NCI-H187 treated with DMSO at 0.1 percent for 48 hours (cell line): ENCODE measurements around the gene CENATAC.
"Not testable (repeated sequence)": the region's sequence is repeated elsewhere in the genome, so short reads cannot be mapped to it uniquely, and the experiment has no call there.

Experiments used
- DNase-seq: peaks from one replicate; lab custom pipeline; 2025; lab: John Stamatoyannopoulos, UW

Gene CENATAC, protein sequence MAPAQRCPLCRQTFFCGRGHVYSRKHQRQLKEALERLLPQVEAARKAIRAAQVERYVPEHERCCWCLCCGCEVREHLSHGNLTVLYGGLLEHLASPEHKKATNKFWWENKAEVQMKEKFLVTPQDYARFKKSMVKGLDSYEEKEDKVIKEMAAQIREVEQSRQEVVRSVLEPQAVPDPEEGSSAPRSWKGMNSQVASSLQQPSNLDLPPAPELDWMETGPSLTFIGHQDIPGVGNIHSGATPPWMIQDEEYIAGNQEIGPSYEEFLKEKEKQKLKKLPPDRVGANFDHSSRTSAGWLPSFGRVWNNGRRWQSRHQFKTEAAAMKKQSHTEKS

DNA sequence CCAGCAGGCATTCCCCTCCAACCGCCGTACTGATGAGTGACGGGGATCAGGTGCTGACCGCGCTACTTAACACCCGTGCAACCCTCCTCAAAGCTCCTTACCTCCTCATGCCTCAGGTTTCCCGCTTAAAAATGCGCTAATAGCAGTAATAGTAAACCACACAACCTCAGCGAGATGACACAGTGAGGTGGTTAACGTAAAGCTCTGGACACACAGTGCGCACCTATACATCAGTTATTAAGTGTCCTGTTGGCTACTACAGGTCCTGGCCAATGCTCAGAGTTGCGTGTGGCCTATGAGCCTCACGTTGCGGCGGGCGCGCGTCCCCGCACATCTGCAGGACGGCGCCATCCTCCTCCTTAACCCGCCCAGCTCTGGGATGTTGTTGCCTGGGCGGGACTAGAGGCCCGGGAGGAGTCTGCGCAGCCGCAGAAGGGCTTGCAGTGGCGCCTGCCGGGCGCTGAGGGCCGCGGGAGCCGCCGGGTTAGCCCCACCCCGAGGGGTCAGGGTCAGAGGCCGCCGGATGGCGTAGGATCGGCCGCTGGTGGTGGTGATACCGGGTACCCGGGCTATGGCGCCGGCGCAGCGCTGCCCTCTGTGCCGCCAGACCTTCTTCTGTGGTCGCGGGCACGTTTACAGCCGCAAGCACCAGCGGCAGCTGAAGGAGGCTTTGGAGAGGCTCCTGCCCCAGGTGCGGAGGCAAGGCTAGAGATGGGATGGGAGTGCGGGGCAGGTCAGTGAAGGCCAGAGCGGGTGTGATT is at the start of gene CENATAC:
Gene CENATAC (plus strand): TSS at position 512 of the 761 bp plus-strand sequence. CDS start 60 bp downstream, at position 572.
- DNase-seq: peak; percentile 74

- DNase-seq: no peak
These were observed 44.7 kb upstream of the CENATAC start for GRCh38 chr11:118953265-118953664.

- not testable (repeated sequence) for DNase-seq
These were observed 44.0 kb upstream of the CENATAC start for GRCh38 chr11:118953976-118954375.

DNA sequence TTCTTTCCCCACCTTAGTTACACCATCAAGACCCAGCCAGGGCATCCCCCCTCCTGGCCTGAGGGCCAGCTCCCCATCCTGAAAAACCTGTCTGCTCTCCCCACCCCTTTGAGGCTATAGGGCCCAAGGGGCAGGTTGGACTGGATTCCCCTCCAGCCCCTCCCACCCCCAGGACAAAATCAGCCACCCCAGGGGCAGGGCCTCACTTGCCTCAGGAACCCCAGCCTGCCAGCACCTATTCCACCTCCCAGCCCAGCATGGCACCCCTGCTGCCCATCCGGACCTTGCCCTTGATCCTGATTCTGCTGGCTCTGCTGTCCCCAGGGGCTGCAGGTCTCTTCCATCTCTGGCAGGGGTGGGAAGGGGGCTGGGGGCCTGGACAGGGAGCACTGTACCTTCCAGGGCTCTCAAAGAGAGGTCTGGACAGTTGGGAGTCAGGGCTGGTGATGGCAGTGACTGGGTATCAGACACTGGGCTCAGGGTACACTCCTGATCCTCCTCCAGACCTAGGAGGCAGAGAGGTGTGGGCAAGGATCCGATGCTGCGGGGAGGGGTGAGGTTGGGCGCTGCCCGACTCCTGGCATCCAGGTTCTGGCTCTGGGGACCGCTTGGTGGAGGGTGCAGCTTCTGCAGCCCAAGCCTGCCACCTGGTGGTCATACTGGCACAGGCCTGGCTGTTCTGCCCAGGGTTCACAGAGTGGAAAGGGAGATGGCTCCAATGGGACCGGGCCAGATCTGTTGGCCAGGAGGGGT is 41.7 kb upstream of the CENATAC start, which contains the start of gene UPK2:
Gene UPK2 (plus strand): TSS at position 205 of the 753 bp plus-strand sequence. CDS start 53 bp downstream, at position 258.
- DNase-seq: no peak

- DNase-seq: no peak
These were observed 41.0 kb upstream of the CENATAC start for GRCh38 chr11:118956847-118957469.

DNA sequence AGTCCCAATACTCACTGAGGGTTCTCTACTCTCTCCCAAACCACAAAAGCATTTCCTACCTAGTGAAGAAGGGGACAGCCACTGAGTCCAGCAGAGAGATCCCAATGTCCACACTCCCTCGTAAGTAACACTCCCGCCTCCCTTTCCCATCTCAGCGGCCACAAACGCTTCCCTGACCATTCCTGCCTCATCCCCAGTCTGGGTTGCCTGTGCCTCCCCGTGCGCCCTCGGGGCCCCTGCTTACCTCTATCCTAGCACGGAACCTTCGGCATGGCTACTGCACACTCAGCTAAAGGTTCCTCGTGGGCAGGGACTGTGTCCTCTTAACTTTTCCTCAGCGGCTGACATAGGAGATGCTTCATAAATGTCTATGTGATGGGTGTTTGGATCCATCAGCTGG is 40.4 kb upstream of the CENATAC start:
- DNase-seq: no peak

DNA sequence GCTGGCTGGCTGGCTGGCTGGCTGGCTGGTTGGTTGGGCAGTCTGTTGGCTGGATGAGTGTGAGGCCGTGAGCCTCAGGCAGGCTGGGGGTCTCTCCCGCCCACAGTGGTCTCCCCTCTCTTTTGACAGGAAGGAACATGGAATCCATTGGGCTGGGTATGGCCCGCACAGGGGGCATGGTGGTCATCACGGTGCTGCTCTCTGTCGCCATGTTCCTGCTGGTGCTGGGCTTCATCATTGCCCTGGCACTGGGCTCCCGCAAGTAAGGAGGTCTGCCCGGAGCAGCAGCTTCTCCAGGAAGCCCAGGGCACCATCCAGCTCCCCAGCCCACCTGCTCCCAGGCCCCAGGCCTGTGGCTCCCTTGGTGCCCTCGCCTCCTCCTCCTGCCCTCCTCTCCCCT is 40.0 kb upstream of the CENATAC start:
- DNase-seq: no peak

- no peak for DNase-seq
These were observed 39.4 kb upstream of the CENATAC start for GRCh38 chr11:118958577-118958976.

- DNase-seq: no peak
These were observed 36.7 kb upstream of the CENATAC start for GRCh38 chr11:118961189-118961588.

DNA sequence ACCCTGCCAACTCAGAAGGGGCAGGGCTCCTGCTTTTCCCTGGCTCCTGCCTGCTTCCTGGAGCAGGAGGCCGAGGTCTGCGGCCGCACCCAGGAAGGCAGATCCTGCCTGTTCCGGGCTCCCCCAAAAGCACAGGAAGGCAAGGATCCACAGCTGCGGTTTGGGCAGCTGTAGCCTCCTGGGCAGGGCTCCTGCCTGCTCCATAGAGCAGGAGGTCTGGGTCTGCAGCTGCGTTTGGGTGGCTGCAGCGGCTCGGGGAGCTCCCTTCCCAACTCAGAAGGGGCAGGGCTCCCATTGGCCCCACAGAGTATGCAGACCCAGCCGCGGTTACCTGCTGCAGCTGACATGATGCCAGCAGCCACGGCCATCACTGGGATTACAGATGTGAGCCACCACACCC is 36.3 kb upstream of the CENATAC start:
- no peak for DNase-seq

- not testable (repeated sequence) for DNase-seq
These were observed 28.4 kb upstream of the CENATAC start for GRCh38 chr11:118969508-118969907.

- no peak for DNase-seq
These were observed 26.3 kb upstream of the CENATAC start, which contains the start of gene FOXR1 for GRCh38 chr11:118971646-118972045. TSS of gene FOXR1 (plus strand) at chr11:118971761. CDS start at chr11:118971932, 171 bp downstream.

- no peak for DNase-seq
These were observed 24.0 kb upstream of the CENATAC start for GRCh38 chr11:118973985-118974384.

- no peak for DNase-seq
These were observed 21.9 kb upstream of the CENATAC start for GRCh38 chr11:118975771-118976709.

DNA sequence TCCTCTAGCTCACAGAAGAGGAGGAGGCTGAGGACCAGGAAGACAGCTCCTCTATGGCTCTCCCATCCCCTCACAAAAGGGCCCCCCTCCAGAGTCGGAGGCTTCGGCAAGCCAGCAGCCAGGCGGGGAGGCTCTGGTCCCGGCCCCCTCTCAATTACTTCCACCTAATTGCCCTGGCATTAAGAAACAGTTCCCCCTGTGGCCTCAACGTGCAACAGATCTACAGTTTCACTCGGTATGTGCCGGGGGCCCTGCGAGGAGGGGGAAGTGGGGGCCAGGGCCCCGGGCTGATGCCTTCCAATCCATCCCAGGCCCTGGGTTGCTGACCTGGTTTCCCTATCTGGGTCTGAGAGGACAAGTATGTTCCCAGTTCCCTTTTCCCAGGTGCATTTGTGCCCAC is 18.5 kb upstream of the CENATAC start:
- DNase-seq: no peak

DNA sequence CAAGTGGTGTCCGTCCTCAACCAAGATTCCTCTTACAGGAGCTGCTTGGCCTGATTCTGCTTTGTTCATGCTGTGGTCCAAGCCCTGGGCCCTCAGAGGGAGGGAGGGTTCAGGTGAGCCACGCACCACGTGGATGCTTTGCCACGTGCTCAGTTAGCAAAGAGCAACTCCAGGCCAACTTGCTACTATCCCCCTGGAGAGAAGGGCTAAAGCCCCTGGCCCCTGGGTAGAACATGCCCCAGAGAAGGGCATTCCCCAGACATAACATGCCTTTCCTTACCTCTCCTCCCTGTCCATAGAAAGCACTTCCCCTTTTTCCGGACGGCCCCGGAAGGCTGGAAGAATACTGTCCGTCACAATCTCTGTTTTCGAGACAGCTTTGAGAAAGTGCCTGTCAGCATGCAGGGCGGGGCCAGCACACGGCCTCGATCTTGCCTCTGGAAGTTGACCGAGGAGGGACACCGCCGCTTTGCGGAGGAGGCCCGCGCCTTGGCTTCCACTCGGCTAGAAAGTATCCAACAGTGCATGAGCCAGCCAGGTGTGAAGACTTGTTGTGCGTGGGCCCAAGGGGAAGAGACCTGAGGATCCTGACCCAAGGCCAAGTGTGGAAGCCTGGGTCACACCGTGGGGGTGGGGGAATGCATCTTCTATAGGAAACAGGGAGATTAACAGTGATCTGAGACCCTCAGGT is 17.6 kb upstream of the CENATAC start:
- no peak for DNase-seq

DNA sequence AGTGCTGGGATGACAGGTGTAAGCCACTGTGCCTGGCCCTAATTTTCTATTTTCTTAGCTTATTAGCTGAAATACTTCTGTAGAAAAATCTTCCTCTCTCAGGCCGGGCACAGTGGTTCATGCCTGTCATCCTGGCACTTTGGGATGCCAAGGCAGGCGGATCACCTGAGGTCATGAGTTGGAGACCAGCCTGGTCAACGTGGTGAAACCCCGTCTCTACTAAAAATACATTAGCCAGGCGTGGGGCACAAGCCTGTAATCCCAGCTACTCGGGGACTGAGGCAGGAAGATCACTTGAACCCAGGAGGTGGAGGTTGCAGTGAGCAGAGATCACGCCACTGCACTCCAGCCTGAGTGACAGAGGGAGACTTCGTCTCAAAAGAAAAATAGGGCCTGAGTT is 13.6 kb upstream of the CENATAC start:
- not testable (repeated sequence) for DNase-seq

DNA sequence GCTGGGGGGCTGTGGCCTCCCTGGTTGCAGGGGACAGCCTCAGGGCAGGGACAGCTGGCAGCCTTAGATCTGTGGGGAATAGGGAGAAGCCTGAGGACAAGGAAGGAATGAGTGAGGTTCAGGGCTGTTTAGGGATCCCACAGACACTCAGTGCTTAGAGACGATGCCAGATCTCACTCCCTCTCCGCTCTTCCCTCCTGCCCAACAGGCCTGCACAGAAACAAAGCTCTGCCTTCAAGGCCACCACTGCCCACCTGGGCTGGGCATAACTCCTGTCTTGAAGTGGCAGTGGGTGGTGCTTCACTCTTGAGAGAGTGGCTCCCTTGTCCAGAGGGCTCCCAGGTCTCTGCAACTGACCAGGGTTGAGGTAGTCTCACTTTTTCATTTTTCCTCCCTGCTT is 13.1 kb upstream of the CENATAC start:
- DNase-seq: no peak

DNA sequence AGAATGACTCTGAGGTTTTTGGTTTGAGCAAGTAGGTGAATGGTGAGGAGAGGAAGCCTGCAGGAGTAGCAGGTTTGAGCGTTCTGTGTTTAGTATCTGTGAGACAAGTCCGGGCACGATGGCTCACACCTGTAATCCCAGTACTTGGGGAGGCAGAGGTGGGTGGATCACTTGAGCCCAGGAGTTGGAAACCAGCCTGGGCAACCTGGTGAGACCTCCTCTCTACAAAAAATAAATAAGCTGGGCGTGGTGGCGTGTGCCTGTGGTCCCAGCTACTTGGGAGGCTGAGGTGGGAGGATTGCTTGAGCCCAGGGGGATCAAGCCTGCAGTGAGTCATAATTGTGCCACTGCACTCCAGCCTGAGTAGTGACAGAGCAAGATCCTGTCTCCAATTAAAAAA is 9.7 kb upstream of the CENATAC start:
- no peak for DNase-seq

DNA sequence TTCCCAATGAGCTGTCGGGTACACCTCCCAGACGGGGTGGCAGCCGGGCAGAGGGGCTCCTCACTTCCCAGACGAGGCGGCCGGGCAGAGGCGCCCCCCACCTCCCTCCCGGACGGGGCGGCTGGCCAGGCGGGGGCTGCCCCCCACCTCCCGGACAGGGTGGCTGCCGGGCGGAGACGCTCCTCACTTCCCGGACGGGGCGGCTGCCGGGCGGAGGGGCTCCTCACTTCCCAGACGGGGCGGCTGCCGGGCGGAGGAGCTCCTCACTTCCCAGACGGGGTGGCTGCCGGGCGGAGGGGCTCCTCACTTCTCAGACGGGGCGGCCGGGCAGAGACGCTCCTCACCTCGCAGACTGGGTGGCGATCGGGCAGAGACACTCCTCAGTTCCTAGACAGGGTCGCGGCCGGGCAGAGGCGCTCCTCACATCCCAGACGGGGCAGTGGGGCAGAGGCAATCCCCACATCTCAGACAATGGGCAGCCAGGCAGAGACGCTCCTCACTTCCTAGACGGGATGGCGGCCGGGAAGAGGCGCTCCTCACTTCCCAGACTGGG is 6.4 kb upstream of the CENATAC start:
- not testable (repeated sequence) for DNase-seq
